SK-N-MC (cell line): ENCODE results near the gene UST.

Experiments
- EZH2 ChIP-seq: fragments of 200-600 bp; sonication (generic); IDR thresholded peaks from one replicate; pipeline ENCODE4 v1.6.1; 2017; ENCODE audit warnings: antibody characterized with exemption
- POLR2AphosphoS5 ChIP-seq: IDR thresholded peaks from 2 replicates; pipeline ENCODE4 v1.6.1; 2012; ENCODE audit warnings: mild to moderate bottlenecking, low read depth, low read length, borderline replicate concordance

DNA sequence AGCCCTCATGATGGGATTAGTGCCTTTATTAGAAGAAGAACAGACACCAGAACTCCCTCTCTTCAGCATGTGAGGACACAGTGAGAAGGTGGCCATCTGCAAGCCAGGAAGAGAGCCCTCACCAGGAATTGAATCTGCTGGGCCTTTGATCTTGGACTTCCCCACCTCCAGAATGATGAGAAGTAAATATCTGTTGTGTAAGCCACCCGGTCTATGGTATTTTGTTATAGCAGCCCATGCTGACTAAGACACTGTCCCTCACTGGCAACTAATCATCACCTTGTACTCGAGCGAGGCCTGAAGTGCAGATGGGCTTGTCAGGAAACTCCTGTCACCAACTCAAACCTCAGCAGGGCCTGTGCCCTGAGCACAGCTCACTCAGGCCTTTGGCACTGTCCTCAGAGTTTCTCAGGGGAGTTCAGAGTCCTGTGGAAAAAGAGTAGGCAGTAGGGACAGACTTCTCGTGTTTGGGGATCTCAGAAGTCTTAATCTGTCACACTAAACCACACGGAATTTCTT is 62.0 kb downstream of the UST start:
- no peak for TF ChIP-seq EZH2
- no peak for TF ChIP-seq POLR2AphosphoS5
